ENCODE measurements around the gene TBC1D3K. TPM values are rescaled to one million over a fixed set of nuclear protein-coding genes. Genes with fewer than 3 reads are reported as not detected.
"Not testable (repeated sequence)": the region's sequence is repeated elsewhere in the genome, so short reads cannot be mapped to it uniquely, and the experiment has no call there.

TBC1D3K gene
- 1 to 10 TPM in 1 of 4 donors, not detected in 3; 7.3 TPM for polyA plus RNA-seq (ENCODE audit: insufficient read length in 4 of 4)

- DNase-seq (ENCODE audit: low read depth in 4 of 4, low spot score in 2 of 4) = not testable (repeated sequence)
These were observed at the start of gene TBC1D3K for GRCh38 chr17:37924115-37924514. TSS of gene TBC1D3K (plus strand) at chr17:37924415. CDS start at chr17:37926000, 1,585 bp downstream.

GRCh38 chr17:37884516-37884915 lies 39.7 kb upstream of the TBC1D3K start:
- DNase-seq (ENCODE audit: low read depth in 4 of 4, low spot score in 2 of 4) = no peak

GRCh38 chr17:37885136-37885535 lies 39.1 kb upstream of the TBC1D3K start:
- no peak for DNase-seq (ENCODE audit: low read depth in 4 of 4, low spot score in 2 of 4)

- DNase-seq (ENCODE audit: low read depth in 4 of 4, low spot score in 2 of 4) = no peak
These were observed 35.3 kb upstream of the TBC1D3K start for GRCh38 chr17:37888881-37889280.

GRCh38 chr17:37896961-37897360 lies 27.3 kb upstream of the TBC1D3K start:
- DNase-seq (ENCODE audit: low read depth in 4 of 4, low spot score in 2 of 4) = not testable (repeated sequence)

Other genes with a start within 250 kb of the TBC1D3K start
- 100 to 1,000 TPM; 100 to 128 (median 113) TPM for gene HNF1B, start 179.4 kb upstream of the TBC1D3K start, polyA plus RNA-seq (ENCODE audit: insufficient read length in 4 of 4)
- 10 to 100 TPM in 3 of 4 donors, 1 to 10 TPM in 1; 9.9 to 40.0 (median 21.1) TPM for gene TBC1D3L, start 64.6 kb downstream of the TBC1D3K start, polyA plus RNA-seq (ENCODE audit: insufficient read length in 4 of 4)
- 1 to 10 TPM in 1 of 4 donors, under 1 TPM in 3; 0.89 to 4.2 (median 0.93) TPM for gene TBC1D3D, start 79.6 kb downstream of the TBC1D3K start, polyA plus RNA-seq (ENCODE audit: insufficient read length in 4 of 4)
- gene TBC1D3C, start 144.2 kb downstream of the TBC1D3K start, polyA plus RNA-seq (ENCODE audit: insufficient read length in 4 of 4) = 1 to 10 TPM in 1 of 4 donors, under 1 TPM in 1, not detected in 2; 0.38 to 1.8 TPM
- under 1 TPM in 1 of 4 donors, not detected in 3; 0.16 TPM for gene TBC1D3E, start 203.5 kb downstream of the TBC1D3K start, polyA plus RNA-seq (ENCODE audit: insufficient read length in 4 of 4)

All from left renal cortex interstitium (tissue), 4 donors.